HG03439 (cell line): Measurements from ENCODE around the gene ORM1.
A peak's percentile ranks its signal among the peaks of the same experiment; 100 is the strongest.

Experiments used
- ATAC-seq: cut with Tn5 transposase; IDR thresholded peaks from one replicate; pipeline ENCODE4 v1.9.1; 2021; ENCODE audit warnings: mild to moderate bottlenecking, moderate library complexity; ENCODE audit not compliant: unreplicated experiment

ORM1 gene

DNA sequence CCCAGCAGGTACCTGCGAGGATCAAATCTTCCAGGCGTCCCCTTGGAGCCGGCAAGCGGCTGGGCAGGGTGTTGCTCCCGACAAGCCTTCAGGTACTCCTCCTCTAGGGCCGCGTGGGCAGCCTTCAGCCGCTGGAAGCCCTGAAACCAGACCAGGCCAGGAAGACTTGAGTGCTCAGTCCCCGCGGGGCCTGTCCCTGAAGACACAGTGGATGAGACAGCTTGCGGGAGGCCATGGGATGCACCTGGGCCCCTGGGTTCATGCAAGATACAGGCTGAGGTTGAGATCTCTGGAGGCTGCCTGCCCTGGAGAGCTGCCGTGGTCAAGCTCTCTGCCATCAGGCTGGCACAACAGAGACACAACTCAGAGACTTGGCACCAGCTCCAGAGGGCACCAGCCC, 39.5 kb downstream of the ORM1 start:
- no peak for ATAC-seq

DNA sequence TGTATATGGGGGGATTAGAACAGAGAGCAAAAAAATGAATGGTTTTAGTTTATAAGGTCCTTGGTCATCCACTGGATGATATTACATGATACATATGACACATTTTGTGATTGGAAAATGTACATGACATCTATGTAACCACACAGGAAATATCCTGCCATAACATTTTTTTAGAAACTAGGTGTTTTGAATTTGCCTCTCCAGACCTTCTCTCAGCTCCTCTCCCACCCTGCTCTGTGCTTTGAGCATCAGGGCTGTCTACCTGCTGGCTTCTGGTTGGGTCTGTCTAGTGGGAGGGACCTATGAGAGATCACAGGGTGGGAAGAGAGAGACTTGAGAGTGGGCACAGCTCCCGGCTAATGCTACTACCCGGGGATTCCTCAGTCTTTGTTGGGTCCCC, 40.5 kb downstream of the ORM1 start:
- ATAC-seq, result no peak

DNA sequence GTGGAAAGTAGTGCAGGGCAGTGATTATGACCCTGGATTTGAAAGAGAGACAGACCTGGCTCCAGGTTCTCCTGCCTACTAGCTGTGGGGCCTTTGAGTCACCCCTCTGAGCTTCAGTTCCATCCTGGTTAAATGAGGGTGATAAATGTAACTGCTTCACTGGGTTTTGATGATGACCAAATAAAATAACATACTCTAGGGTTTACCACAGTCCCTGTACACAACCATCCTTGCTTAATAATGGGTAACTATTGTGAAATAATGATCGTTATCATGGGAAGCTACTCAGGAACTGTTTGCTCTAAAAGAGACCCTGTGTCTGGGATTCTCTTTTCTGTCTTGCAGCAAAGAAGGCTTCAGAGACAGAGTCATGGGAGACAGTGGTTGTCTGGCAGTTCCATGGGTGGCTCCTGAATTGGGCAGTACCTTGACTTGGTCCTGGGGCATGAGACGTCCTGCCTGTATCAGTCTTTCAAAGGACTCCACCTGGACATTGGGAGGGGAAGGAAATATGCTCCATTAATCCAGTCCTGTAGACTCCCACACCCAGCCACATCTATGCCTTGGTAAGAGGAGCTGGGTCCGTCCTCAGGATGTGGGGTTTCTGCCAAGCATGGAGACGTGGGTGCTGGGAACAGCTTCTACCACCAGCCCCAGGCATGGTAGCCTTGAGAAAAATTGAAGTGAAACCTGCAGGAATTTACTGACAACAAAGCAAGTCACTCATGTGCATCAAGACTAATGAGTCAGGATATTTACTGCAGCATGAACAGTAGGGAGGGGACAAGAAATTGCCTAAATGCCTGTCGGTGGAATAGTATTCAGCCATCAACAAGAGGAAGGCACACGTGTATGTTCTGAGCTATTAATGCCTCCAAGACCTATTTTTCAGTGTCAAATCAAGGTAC, 41.5 kb downstream of the ORM1 start:
- no peak for ATAC-seq

DNA sequence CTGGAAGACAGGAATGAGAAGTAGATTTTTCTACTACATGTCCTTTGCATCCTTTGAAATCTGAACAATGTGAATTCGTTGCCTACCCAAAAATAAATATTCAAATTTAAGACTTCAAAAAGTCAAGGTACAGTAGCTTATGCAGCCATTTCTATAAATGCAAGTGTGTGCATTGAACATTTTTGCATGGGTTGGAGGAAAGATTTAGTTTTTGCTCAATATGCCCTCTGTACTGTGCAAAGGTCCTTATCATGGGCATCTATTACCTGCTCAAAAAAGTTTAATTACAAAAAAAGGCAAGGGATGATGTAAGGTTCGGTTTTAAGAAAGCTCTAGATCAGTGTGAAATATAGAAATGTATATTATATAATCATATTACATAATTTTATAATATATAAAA, 42.3 kb downstream of the ORM1 start:
- ATAC-seq, result no peak

DNA sequence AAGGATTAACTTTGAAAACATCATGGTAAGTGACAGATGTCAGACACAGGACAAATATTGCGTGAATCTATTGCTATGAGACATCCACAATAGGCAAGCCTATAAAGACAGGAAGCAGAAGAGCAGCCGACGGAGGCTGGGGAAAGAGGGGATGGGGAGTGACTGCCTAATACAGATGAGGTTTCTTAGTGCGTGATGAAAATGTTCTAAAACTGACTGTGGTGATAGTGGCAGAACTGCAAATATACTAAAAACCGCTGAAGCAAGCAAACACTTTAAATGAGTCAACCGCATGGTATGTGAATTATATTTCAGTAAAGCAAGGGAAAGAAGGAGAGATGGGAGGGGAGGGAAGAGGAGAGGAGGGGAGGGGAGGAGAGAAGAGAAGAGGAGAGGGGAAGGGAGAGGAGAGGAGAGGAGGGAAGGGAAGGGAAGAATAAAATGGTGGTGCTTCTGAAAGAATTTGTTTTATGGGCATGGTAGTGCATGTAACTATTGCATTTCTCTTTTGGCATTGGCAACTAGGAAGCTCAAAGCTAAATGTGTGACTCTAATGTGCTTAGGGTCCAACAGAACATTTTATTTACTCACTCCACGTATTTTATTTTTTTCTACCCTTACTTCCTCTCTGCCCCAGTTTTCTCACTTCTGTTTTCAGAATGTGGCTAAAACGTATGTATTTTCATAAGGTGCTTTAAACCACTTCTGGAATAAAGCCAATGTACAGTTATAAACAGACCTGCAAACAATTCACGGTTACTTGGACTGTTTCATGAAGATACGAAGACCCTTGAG, 43.6 kb downstream of the ORM1 start:
- peak; percentile 49 for ATAC-seq

DNA sequence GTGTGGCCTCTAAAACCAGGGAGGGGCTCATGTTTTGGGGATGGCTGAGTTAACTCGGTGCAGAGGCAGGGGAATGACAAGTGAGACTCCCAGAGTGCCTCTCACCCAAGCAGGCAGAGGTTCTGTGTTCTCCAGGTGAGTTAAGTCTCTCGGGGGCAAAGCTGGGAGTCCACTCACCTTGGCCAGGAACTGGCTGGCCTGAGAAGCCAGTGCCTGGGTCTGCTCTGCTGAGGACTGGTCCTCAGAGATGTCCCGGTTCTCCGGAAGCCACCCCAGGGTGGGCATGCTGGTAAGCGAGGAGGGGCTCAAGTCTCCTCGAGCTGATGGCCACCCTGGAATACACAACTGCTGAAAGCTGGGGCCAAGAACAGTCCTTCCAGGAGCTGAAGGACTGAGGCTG, 44.5 kb downstream of the ORM1 start:
- no peak for ATAC-seq

DNA sequence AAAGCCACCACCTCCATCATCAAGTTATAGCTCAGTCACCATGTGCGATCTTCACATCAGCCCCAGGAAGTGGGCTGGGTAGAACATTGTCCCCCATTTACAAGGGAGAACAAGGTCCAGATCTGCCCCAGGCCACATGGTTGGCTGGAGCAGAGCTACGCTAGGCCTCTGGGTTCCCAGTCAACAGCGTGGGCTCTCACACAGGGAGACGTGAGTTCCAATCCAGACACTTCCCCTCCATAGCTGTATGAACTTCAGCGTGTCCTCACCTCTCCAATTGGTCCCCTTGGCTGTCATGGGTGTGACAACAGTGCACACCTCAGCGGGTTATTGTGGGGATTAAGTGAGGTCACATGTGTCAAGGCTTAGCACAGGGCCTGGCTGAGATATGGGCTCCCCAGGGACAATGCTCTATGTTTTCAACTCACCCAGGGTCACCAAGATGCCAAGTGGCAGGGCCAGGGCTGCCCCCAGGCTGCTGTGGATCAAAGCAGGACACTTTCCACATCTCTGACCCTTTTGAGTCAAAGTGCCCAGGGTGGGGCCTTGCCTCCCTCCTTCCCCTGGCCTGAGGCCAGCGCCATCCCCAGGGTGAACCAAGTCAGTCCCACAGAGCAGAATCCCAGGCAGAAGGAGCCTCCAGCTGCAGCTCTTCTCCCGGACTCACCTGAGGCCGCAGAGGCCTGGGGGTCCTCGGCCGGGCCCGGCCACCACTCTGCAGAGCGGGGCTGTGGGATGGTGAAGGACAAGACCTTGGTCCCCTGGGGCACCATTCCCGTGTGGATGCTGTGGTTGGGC, 45.1 kb downstream of the ORM1 start:
- no peak for ATAC-seq

DNA sequence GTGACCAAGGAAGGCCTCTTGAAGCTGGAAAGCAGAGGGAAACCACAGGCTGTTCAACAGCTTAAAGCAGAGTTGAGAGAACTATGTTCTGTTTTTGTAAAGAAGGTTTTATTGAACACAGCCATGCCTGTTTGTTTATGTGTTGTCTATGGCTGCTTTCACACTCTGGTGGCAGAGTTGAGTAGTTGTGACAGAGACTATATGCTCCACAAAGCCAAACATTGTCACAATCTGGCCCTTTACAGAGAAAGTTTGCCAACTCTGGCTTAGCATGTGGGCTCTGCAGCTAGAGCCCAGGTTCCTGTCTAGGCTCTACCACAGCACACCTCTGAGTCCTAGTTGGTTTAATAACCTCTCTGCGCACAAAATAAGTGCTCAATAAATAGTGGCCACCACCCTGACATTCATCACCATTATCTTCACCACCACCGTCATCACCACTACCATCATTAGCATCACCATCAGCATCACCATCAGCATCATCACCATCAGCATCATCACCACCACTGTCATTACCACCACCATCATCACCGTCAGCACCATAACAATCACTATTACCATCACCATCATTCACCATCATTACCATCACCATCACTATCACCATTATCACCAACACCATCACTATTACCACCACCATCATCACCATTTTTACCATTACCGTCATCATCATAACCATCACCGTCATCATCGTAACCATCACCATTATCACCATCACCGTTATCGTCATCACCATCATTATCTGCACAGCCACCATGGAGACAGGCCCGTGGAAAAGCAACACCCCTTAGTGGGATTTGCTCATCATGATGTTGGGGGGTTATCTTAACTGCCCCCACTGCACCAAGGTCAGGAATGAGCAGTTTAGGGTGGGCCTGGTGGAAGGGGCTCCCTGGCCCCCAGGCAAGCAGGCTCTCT, 46.6 kb downstream of the ORM1 start:
- ATAC-seq, result no peak

DNA sequence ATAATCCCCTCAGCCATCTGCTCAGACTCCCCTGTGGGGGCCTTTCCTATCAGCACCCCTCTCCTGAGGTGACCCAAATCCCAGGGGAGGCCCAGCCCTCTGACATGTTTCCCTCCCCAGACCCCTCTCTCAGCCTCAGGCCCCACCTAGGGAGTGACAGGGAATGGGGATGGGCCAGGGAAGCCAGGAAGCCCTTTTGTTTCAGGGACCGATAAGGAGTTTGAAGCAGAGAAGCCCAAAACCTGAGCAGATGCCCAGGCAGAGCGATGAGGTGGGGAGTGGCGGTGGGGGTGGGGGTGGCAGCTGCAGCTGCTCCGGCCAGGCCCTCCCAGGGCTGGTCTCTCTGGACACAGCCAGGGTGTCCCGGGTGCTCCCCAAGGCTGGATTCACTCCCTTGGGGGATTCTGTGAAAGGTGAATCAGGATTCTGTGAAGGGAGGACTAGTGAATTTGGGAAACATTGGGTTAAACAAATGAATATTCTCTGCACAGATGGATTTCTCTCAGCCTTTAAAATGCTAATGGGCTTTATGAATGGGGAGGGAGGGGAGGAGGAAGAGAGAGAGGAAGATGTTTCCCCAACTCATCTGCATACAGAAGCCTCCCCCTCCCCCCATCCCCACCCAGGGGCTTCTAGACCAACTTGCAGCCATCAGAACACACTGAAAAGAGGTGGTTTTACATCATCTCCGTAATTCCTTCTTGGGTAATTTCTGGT, 47.5 kb downstream of the ORM1 start:
- ATAC-seq, result no peak

DNA sequence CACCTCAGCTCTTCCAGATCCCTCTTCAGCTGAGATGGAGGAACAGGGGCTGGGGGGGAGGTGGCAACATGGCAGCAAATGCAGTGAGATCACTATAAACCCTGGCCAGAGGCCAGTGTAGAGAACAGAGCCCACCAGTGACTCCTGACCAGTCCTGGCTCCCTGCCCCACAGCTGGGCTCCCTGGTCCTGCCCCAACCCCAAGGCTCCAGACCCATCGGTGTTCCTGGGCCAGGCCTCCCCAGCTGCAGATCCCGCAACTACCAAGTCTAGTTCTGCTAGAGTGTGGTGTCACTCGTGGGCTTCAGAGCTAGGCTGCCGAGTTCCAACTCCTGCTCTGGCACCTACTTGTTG, 48.0 kb downstream of the ORM1 start:
- no peak for ATAC-seq

DNA sequence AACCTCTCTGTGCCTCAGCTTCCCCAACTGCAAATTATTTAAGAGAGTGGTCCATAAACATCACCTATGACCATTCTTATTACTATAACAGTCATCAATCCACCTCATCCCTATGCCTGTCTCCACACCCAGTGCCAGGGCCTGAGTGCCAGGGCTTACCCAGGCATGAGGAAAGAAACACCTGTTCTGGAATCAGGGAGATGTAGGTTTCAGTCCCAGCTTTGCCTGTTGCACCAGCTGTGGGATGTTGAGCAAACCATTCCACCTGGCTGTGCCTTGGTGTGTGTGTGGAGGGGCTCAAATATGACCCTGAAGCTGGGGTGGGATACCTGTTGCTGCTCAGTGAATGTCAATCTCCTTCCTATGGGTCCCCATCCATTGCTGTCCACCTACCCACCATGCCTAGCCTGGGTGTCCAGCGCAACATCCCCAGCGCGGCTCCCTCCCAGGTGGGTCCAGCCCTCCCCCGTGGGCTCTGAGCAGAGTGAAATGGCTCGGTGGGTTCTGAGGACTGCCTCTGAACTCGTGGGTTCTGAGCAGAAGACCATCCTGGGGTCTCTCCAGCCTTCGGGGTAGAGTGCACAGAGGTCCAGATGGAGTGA, 48.5 kb downstream of the ORM1 start:
- no peak for ATAC-seq

DNA sequence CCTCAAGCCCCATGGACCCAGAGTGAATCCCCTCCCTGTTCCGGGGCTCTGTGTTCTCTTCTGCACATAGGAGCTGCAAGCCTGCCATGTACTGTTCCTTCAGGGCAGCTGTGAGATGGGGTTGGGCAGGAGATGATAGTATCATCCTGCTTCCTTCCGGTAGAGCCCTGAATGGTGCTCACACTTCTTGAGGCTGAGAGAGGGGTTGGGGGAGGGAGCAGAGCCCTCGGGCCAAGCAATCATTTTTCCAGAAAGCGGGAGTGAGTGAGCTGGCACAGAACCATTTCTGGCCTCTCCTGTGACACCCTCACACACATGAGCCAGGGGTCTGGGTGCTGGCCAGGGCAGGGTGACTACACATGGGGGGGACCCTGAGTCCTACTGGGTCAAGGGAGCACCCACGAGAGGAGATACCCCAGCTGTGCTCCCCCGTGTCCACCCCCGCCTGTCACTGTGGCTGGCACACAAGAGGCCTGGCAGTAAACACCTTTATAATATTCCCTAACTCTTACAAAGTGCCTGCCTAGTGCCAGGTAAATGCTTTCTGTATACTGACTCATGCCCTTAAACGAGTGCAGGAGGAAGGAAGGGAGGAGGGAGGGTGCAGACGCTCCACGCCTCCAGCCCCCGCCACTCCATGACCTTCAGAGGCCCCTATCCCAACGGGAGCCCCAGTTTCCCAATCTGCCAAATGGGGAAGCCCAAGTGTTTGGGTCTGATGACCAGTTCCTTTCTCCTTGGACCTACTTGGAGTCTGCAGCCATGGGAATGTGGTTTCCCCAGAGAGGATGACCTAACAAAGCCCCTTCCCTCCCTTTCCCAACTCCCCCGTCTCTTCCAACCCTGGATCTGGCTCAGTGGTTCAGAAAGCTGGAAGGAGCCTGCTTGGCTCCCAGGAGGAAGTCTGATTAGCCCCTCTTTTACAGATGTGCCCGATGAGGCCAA, 49.3 kb downstream of the ORM1 start:
- ATAC-seq, result no peak

DNA sequence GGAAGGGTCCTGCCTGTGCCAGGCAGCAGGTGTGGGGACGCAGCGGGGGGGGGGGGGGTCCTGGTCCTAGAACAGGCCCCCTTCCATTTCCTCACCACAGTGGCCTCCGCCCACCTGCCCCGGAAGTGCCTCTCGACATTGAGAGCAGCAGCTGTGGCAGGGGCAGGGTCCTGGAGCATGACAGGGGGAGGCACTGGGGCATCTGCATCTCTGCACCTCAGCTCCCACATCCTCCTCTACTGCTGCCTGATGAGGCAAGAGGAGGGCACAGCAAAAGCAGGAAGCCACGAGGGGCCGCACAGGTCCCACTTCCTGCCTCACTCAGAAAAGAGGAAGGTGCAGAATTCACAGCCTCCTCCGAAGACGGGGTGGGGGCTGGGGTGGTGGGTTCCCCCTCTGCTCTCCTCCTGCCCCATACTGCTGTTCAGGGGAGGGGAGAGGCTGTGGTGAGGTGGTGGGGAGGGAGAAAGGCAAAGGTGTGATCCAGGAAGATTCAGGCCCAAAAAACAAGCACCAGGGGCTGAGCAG, 50.1 kb downstream of the ORM1 start:
- ATAC-seq, result peak; percentile 90

DNA sequence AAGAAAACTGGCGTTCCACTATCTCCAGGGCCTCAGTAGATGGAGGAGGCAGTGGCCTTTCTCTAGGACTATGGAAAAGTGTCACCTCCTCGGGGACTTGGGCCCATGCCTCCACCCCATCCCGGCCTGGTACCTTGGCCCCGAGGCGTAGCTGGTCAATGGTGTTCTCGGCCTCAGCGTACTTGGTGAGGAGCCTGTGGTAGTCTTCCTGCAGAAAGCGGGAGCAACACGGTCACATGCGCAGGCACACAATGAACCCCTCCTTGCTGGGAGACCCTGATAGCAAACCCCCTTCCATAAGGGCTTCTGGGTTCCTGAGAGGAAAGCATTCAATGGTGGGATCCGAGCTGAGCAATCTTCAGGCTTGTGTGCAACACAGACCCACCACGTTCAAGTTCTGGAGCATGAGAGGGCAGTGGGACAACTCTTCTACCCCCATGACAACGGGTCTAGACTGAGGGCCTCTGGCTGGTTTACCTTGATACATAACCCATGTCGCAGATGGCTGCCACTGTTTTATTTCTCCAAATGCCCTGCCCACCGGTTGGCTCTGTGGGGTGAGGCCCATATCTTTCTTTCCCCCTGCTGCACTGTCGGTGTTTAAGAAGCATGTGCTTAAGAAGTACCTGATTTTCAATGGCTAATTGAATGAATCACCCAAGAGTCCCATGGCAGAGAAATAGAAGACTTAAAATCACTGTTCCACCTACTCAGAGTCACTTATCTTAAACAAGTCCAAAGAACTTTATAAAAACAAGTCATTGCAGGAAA, 51.2 kb downstream of the ORM1 start:
- no peak for ATAC-seq

DNA sequence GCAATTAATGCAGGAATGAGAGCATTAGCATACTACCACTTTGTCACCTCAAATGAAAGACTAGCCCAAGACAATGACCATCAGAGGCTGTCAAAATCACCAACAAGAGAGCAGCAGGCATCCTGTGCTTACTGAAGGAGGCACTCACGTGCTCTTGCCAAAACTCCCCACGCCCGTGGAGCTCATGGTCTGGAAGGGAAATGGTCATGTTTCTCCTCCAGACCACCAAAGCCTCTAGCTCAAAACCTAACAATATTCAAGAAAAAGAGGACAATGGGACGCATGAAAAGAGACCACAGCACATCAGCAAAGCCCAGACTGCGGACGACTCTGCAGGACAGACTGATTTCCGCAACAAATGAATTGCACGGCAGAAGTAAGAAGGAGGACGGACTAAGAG, 52.0 kb downstream of the ORM1 start:
- ATAC-seq, result no peak

DNA sequence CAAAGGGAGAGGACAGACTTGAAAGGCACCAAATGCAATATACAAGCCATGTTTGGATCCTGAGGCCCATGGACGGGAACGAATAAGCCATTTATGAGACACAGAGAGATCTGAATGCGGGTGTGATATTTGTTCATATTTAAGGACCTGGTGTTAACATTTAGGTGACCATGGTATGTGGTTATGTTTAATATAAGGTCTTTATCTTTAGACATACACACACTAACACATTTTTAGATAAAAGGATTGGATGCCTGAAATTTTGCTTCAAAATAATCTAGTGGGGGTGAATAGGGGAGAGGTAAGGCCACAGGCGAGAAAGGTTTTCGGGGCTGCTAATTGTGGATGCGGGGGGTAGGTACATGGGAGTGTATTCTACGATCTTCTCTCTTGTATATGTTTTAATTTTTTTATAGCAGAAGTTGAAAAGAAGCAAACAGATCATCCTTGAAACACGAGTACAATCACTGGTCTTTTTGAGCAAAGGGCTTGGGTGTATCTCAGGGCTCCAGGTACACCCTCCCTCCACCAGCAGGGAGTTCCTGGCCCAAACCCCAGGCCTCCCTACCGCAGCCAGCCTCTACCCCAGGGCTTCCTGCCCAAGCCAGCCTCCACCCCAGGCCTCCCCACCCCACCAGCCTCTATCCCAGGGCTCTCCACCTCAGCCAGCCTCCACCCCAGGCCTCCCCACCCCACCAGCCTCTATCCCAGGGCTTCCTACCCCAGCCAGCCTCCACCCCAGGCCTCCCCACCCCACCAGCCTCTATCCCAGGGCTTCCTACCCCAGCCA, 52.7 kb downstream of the ORM1 start:
- ATAC-seq, result no peak
